K562 (cell line): ENCODE measurements around the gene KRTAP5-4.

ENCODE experiments used
- BACH1 ChIP-seq: fragments of 200-800 bp; sonication (Bioruptor generic); IDR thresholded peaks from 2 replicates; pipeline ENCODE4 v1.6.1; 2016; ENCODE audit warnings: missing genetic modification characterization, missing compliant biosample characterization
- NR1H2 ChIP-seq: sonication (generic); formaldehyde crosslinking; IDR thresholded peaks from 2 replicates; pipeline ENCODE4 v1.4.0; 2020; ENCODE audit warnings: mild to moderate bottlenecking, missing genetic modification reagents
- SP1 ChIP-seq: sonication (generic); formaldehyde crosslinking; IDR thresholded peaks from 2 replicates; pipeline ENCODE4 v1.8.1; 2022; ENCODE audit warnings: mild to moderate bottlenecking, missing genetic modification reagents
- ZFX ChIP-seq: sonication (generic); formaldehyde crosslinking; IDR thresholded peaks from 2 replicates; pipeline ENCODE4 v1.8.0; 2022; ENCODE audit warnings: mild to moderate bottlenecking, missing genetic modification reagents, moderate library complexity
- ZNF274 ChIP-seq: IDR thresholded peaks from 2 replicates; pipeline ENCODE4 v1.6.1; 2011; ENCODE audit warnings: low read depth, mild to moderate bottlenecking, low read length, moderate library complexity, borderline replicate concordance

DNA sequence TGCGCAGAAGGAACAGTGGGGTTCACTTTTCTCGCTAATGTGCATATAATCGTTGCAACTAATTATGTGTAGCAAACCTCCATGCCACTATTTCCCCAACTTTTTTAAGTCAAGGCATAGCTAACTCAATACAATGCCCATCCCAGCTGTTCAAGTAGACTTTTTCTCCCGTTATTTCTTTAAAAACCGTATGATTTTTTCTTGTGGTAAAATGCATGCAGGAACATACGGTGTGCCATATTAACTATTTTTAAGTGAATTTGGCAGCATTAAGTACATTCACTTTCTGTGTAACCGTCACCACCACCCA lies 47.0 kb downstream of the KRTAP5-4 start:
- TF ChIP-seq ZNF274 (no peak), ZFX (no peak), BACH1 (tag) (no peak), SP1 (CRISPR knock-in tag) (no peak), NR1H2 (CRISPR knock-in tag) (no peak)
